Uterus (tissue), 4 donors: ENCODE results near the gene CH25H. TPM values are rescaled to one million over a fixed set of nuclear protein-coding genes. Genes with fewer than 3 reads are reported as not detected.
"Not testable (repeated sequence)": the region's sequence is repeated elsewhere in the genome, so short reads cannot be mapped to it uniquely, and the experiment has no call there.

Experiments
- DNase-seq, 2 donors: peaks; one replicate each; pipeline ENCODE4 v3.0.0-alpha.2; 2019 to 2020
- H3K27ac ChIP-seq, 2 donors: fragments of 200-600 bp; sonication (generic); 1 replicate in 1 of 2; 2 replicates in 1 of 2; pipeline ENCODE4 v1.5.1; 2016 to 2018
- H3K27me3 ChIP-seq, 2 donors: fragments of 200-600 bp; sonication (generic); one replicate each; pipeline ENCODE4 v1.5.1; 2018 to 2019; ENCODE audit warnings: control low read depth in 1 of 2
- H3K36me3 ChIP-seq, 2 donors: fragments of 200-600 bp; sonication (generic); one replicate each; pipeline ENCODE4 v1.5.1; 2019; ENCODE audit warnings: control low read depth in 1 of 2
- H3K4me1 ChIP-seq, 2 donors: fragments of 200-600 bp; sonication (generic); one replicate each; pipeline ENCODE4 v1.5.1; 2018 to 2019; ENCODE audit warnings: control low read depth in 1 of 2
- H3K4me3 ChIP-seq, 2 donors: fragments of 200-600 bp; sonication (generic); 1 replicate in 1 of 2; 2 replicates in 1 of 2; pipeline ENCODE4 v1.5.1; 2018 to 2019; ENCODE audit warnings: mild to moderate bottlenecking in 1 of 2
- H3K9me3 ChIP-seq, 2 donors: fragments of 200-600 bp; sonication (generic); one replicate each; pipeline ENCODE4 v1.5.1; 2019; ENCODE audit warnings: control low read depth in 1 of 2
- CTCF ChIP-seq, 4 experiments: fragments of 200-600 bp in 2 of 4; fragments of 450-650 bp in 2 of 4; sonication (generic) in 2 of 4; IDR thresholded peaks; one replicate each; pipeline ENCODE4 v1.5.1; 2016 to 2019; ENCODE audit warnings: antibody characterized with exemption in 4 of 4, mild to moderate bottlenecking in 2 of 4, moderate library complexity in 1 of 4
- POLR2A ChIP-seq, 2 donors: fragments of 450-650 bp; IDR thresholded peaks; one replicate each; pipeline ENCODE4 v1.6.1; 2016; ENCODE audit warnings: antibody characterized with exemption in 2 of 2, mild to moderate bottlenecking in 1 of 2, moderate library complexity in 1 of 2
- intact Hi-C: fragments of 100-400 bp; cut with DNase I; formaldehyde crosslinking; loops from one replicate; pipeline ENCODE4 v1.15.1; 2023; ENCODE audit warnings: low total_unique reads
- total RNA-seq, 4 donors: library from RNA; depleted of rRNA in 3 of 4; stranded (reverse); fragments of >200 nt in 3 of 4; gene quantifications; one replicate each; pipeline versions ENCODE4 v1.1.0 to v1.2.4, GENCODE V29; 2014 to 2023
- donor health status: DM: yes; HTN: yes; CAD: no.

Gene CH25H
- total RNA-seq, 4 donors from 2014 or later, result 0.24 to 0.48 TPM; not detected in 2

DNA sequence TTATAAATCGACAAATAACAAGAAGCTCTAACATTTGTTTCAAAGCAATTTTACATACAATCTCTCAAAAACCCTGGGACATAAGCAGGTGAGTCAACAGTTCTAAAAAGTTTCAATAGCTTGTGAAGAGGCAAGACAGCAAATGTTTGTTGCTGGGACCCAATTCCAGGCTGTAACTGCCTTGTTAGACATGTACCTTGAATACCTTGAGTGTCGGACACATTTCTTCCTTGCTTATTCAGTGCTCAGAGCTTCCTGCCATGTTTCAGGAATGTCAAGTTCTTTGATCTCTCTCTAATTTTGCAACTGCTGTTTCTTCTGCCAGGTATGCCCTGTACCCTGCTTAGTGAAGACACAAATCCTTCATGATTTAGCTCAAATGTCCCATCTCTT, 5.1 kb downstream of the CH25H start:
- Histone ChIP-seq H3K27me3 (no peaks in the 10 kb centered on the region), H3K36me3 (no peaks in the 10 kb centered on the region)

GRCh38 chr10:89201345-89202032, 5.6 kb downstream of the CH25H start:
- DNase-seq, result no peak
- no peaks in the 10 kb centered on the region for H3K9me3 ChIP-seq
- intact Hi-C loops, result loop anchor here (10.0 kb wide), 1 partner anchor 367 kb away; no protein-coding TSS in a partner anchor
- H3K27ac ChIP-seq, result no peak overlapping the region
- TF ChIP-seq POLR2A (IDR thresholded peaks at IDR 0.05) (no peak), CTCF (IDR thresholded peaks at IDR 0.05) (no peak)
- H3K36me3 ChIP-seq, result no peaks in the 10 kb centered on the region
- H3K4me1 ChIP-seq, result no peaks in the 10 kb centered on the region
- H3K27me3 ChIP-seq, result no peaks in the 10 kb centered on the region
- no peak overlapping the region for H3K4me3 ChIP-seq

More for the DNA sequence above, 5.1 kb downstream of the CH25H start:
- Histone ChIP-seq H3K9me3 (no peaks in the 10 kb centered on the region), H3K4me1 (no peaks in the 10 kb centered on the region), H3K4me3 (no peak overlapping the region), H3K27ac (no peak overlapping the region)
- intact Hi-C loops, result loop anchor here (10.0 kb wide), 1 partner anchor 367 kb away; no protein-coding TSS in a partner anchor
- DNase-seq, result no peak
- TF ChIP-seq CTCF (IDR thresholded peaks at IDR 0.05) (no peak), POLR2A (IDR thresholded peaks at IDR 0.05) (no peak)

- no peaks in the 10 kb centered on the region for H3K4me1 ChIP-seq
- TF ChIP-seq CTCF (IDR thresholded peaks at IDR 0.05) (no peak), POLR2A (IDR thresholded peaks at IDR 0.05) (no peak)
- intact Hi-C loops, result no loop called here
- no peaks in the 10 kb centered on the region for H3K36me3 ChIP-seq
- no peak overlapping the region for H3K27ac ChIP-seq
- no peak overlapping the region for H3K4me3 ChIP-seq
- DNase-seq, result no peak
- H3K27me3 ChIP-seq, result no peaks in the 10 kb centered on the region
- H3K9me3 ChIP-seq, result no peaks in the 10 kb centered on the region
These were observed 9.6 kb downstream of the CH25H start for GRCh38 chr10:89197473-89197872.

GRCh38 chr10:89191301-89191700, 15.8 kb downstream of the CH25H start:
- intact Hi-C loops, H3K36me3 ChIP-seq, H3K27me3 ChIP-seq, H3K4me3 ChIP-seq, H3K9me3 ChIP-seq, H3K4me1 ChIP-seq, DNase-seq, H3K27ac ChIP-seq: not testable (repeated sequence)

GRCh38 chr10:89189211-89189734, 17.8 kb downstream of the CH25H start:
- DNase-seq, result no peak
- TF ChIP-seq POLR2A (IDR thresholded peaks at IDR 0.05), result no peak
- TF ChIP-seq CTCF (IDR thresholded peaks at IDR 0.05), result no peak
- no peaks in the 10 kb centered on the region for H3K9me3 ChIP-seq
- H3K27ac ChIP-seq, result no peak overlapping the region
- no peaks in the 10 kb centered on the region for H3K4me1 ChIP-seq
- intact Hi-C loops, result no loop called here
- no peak overlapping the region for H3K4me3 ChIP-seq
- H3K36me3 ChIP-seq, result no peaks in the 10 kb centered on the region
- H3K27me3 ChIP-seq, result no peaks in the 10 kb centered on the region
